ENCODE measurements around the gene RCOR3. TPM values are rescaled to one million over a fixed set of nuclear protein-coding genes. Genes with fewer than 3 reads are reported as not detected.

Gene RCOR3
- total RNA-seq, 1 donor, result 39.8 TPM

GRCh38 chr1:211343607-211344006, 84.4 kb downstream of the RCOR3 start:
- DNase-seq (ENCODE audit: insufficient read length, low spot score, missing footprints), result no peak
- Histone ChIP-seq H3K27me3 (ENCODE audit: insufficient read depth, low read length) (no peaks in the 10 kb centered on the region), H3K9me3 (ENCODE audit: low read depth, low read length) (no peaks in the 10 kb centered on the region), H3K4me3 (ENCODE audit: insufficient read depth, low read length) (no peak overlapping the region), H3K79me2 (ENCODE audit: insufficient read depth, low read length) (peaks cover 23% of the 10 kb centered on the region), H4K20me1 (ENCODE audit: insufficient read depth, low read length) (peaks cover 15% of the 10 kb centered on the region), H3K4me1 (ENCODE audit: insufficient read depth, low read length) (no peaks in the 10 kb centered on the region), H3K27ac (ENCODE audit: low read depth, low read length) (no peak overlapping the region), H3K36me3 (ENCODE audit: insufficient read depth, low read length) (no peaks in the 10 kb centered on the region), H2AFZ (ENCODE audit: low read length) (no peak overlapping the region), H3K4me2 (ENCODE audit: insufficient read depth, low read length) (no peak overlapping the region)
- no peak for TF ChIP-seq CTCF (IDR thresholded peaks at IDR 0.05; ENCODE audit: extremely low read depth, low read depth, low read length)

GRCh38 chr1:211344152-211344618, 85.0 kb downstream of the RCOR3 start:
- no peak overlapping the region for H3K4me3 ChIP-seq (ENCODE audit: insufficient read depth, low read length)
- H3K36me3 ChIP-seq (ENCODE audit: insufficient read depth, low read length), result no peaks in the 10 kb centered on the region
- H3K4me1 ChIP-seq (ENCODE audit: insufficient read depth, low read length), result no peaks in the 10 kb centered on the region
- no peak for TF ChIP-seq CTCF (IDR thresholded peaks at IDR 0.05; ENCODE audit: extremely low read depth, low read depth, low read length)
- H4K20me1 ChIP-seq (ENCODE audit: insufficient read depth, low read length), result peaks cover 15% of the 10 kb centered on the region
- H3K4me2 ChIP-seq (ENCODE audit: insufficient read depth, low read length), result no peak overlapping the region
- no peak for DNase-seq (ENCODE audit: insufficient read length, low spot score, missing footprints)
- no peaks in the 10 kb centered on the region for H3K9me3 ChIP-seq (ENCODE audit: low read depth, low read length)
- peaks cover 26% of the 10 kb centered on the region for H3K79me2 ChIP-seq (ENCODE audit: insufficient read depth, low read length)
- no peak overlapping the region for H3K27ac ChIP-seq (ENCODE audit: low read depth, low read length)
- H2AFZ ChIP-seq (ENCODE audit: low read length), result no peak overlapping the region
- H3K27me3 ChIP-seq (ENCODE audit: insufficient read depth, low read length), result no peaks in the 10 kb centered on the region

- Histone ChIP-seq H3K79me2 (ENCODE audit: insufficient read depth, low read length) (peaks cover 22% of the 10 kb centered on the region), H3K4me3 (ENCODE audit: insufficient read depth, low read length) (no peak overlapping the region), H3K27me3 (ENCODE audit: insufficient read depth, low read length) (no peaks in the 10 kb centered on the region), H2AFZ (ENCODE audit: low read length) (no peak overlapping the region), H3K4me1 (ENCODE audit: insufficient read depth, low read length) (no peaks in the 10 kb centered on the region), H4K20me1 (ENCODE audit: insufficient read depth, low read length) (peaks cover 11% of the 10 kb centered on the region), H3K4me2 (ENCODE audit: insufficient read depth, low read length) (no peak overlapping the region), H3K27ac (ENCODE audit: low read depth, low read length) (no peak overlapping the region), H3K9me3 (ENCODE audit: low read depth, low read length) (no peaks in the 10 kb centered on the region), H3K36me3 (ENCODE audit: insufficient read depth, low read length) (no peaks in the 10 kb centered on the region)
- DNase-seq (ENCODE audit: insufficient read length, low spot score, missing footprints), result no peak
- TF ChIP-seq CTCF (IDR thresholded peaks at IDR 0.05; ENCODE audit: extremely low read depth, low read depth, low read length), result no peak
Observed at GRCh38 chr1:211345719-211346118, 86.6 kb downstream of the RCOR3 start.

- H2AFZ ChIP-seq (ENCODE audit: low read length), result no peak overlapping the region
- TF ChIP-seq CTCF (IDR thresholded peaks at IDR 0.05; ENCODE audit: extremely low read depth, low read depth, low read length), result no peak
- no peak overlapping the region for H3K4me3 ChIP-seq (ENCODE audit: insufficient read depth, low read length)
- H4K20me1 ChIP-seq (ENCODE audit: insufficient read depth, low read length), result peaks cover 4% of the 10 kb centered on the region
- no peaks in the 10 kb centered on the region for H3K27me3 ChIP-seq (ENCODE audit: insufficient read depth, low read length)
- no peak overlapping the region for H3K27ac ChIP-seq (ENCODE audit: low read depth, low read length)
- no peaks in the 10 kb centered on the region for H3K36me3 ChIP-seq (ENCODE audit: insufficient read depth, low read length)
- DNase-seq (ENCODE audit: insufficient read length, low spot score, missing footprints), result no peak
- H3K4me1 ChIP-seq (ENCODE audit: insufficient read depth, low read length), result no peaks in the 10 kb centered on the region
- H3K9me3 ChIP-seq (ENCODE audit: low read depth, low read length), result no peaks in the 10 kb centered on the region
- no peak overlapping the region for H3K4me2 ChIP-seq (ENCODE audit: insufficient read depth, low read length)
- H3K79me2 ChIP-seq (ENCODE audit: insufficient read depth, low read length), result peaks cover 20% of the 10 kb centered on the region
Observed at GRCh38 chr1:211347077-211347844, 88.1 kb downstream of the RCOR3 start.
